Measurements from ENCODE around the gene AFF3. TPM values are rescaled to one million over a fixed set of nuclear protein-coding genes. Genes with fewer than 3 reads are reported as not detected.

Gene AFF3
- total and polyA plus RNA-seq, 2 experiments from 2014 or later: 7.3 to 7.8 TPM

DNA sequence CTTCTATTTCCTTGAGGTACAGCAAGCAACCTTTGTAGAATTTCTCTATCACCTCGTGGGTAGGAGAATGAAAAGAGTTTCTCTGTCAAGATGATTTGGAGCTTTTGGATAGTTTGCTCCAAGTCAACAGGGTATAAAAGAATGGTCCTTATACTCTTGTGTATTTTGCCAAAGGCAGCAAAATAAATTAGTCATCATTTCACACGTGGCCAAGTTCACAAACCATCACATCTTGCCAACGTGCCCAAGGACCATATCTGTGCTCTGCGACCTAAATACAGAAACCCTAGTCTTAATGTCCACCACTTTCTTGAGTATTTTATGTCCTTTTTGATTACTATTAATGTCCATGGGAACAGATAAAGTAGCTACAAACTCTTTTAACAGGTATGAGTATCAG, 262.9 kb downstream of the AFF3 start:
- Histone ChIP-seq H3K4me1 (ENCODE audit: insufficient read depth) (peaks cover 23% of the 10 kb centered on the region), H2AFZ (no peak overlapping the region), H3K9me2 (replicated peaks; ENCODE audit: insufficient read depth) (no peaks in the 10 kb centered on the region), H3K4me2 (no peak overlapping the region), H3K4me3 (no peak overlapping the region), H4K20me1 (ENCODE audit: insufficient read depth, poor library complexity, severe bottlenecking) (no peaks in the 10 kb centered on the region), H3K36me3 (replicated peaks; ENCODE audit: insufficient read depth, low read depth) (no peaks in the 10 kb centered on the region), H3K27ac (no peak overlapping the region), H3K9me3 (ENCODE audit: low read depth) (no peaks in the 10 kb centered on the region), H3K79me2 (no peaks in the 10 kb centered on the region), H3K27me3 (no peaks in the 10 kb centered on the region)
- DNase-seq (ENCODE audit: low spot score): no peak
- TF ChIP-seq CTCF (IDR thresholded peaks at IDR 0.05; ENCODE audit: poor library complexity): no peak
- no peak for TF ChIP-seq EZH2 (IDR thresholded peaks at IDR 0.05; ENCODE audit: borderline replicate concordance)
- TF ChIP-seq EZH2phosphoT487 (IDR thresholded peaks at IDR 0.05; ENCODE audit: low read depth, severe bottlenecking, unreplicated experiment): no peak
- 76% methylated on average over 4 of the region's 4 CpGs for WGBS (ENCODE audit: low lambda C conversion rate, missing lambda C conversion rate)

GRCh38 chr2:99878581-99879350, 263.6 kb downstream of the AFF3 start:
- H3K9me2 ChIP-seq (replicated peaks; ENCODE audit: insufficient read depth): no peaks in the 10 kb centered on the region
- no peak overlapping the region for H3K4me2 ChIP-seq
- H2AFZ ChIP-seq: no peak overlapping the region
- no peaks in the 10 kb centered on the region for H3K79me2 ChIP-seq
- no peak for TF ChIP-seq EZH2 (IDR thresholded peaks at IDR 0.05; ENCODE audit: borderline replicate concordance)
- TF ChIP-seq EZH2phosphoT487 (IDR thresholded peaks at IDR 0.05; ENCODE audit: low read depth, severe bottlenecking, unreplicated experiment): no peak
- TF ChIP-seq CTCF (IDR thresholded peaks at IDR 0.05; ENCODE audit: poor library complexity): no peak
- H3K36me3 ChIP-seq (replicated peaks; ENCODE audit: insufficient read depth, low read depth): no peaks in the 10 kb centered on the region
- no peaks in the 10 kb centered on the region for H3K27me3 ChIP-seq
- H3K4me1 ChIP-seq (ENCODE audit: insufficient read depth): peaks cover 23% of the 10 kb centered on the region
- no peak overlapping the region for H3K27ac ChIP-seq
- no peaks in the 10 kb centered on the region for H4K20me1 ChIP-seq (ENCODE audit: insufficient read depth, poor library complexity, severe bottlenecking)
- no peak for DNase-seq (ENCODE audit: low spot score)
- H3K9me3 ChIP-seq (ENCODE audit: low read depth): no peaks in the 10 kb centered on the region
- H3K4me3 ChIP-seq: no peak overlapping the region
- WGBS (ENCODE audit: low lambda C conversion rate, missing lambda C conversion rate): 66% methylated on average over 5 of the region's 5 CpGs

GRCh38 chr2:99877963-99878362, 264.4 kb downstream of the AFF3 start:
- H3K9me2 ChIP-seq (replicated peaks; ENCODE audit: insufficient read depth): no peaks in the 10 kb centered on the region
- H3K4me1 ChIP-seq (ENCODE audit: insufficient read depth): peaks cover 20% of the 10 kb centered on the region
- no peak overlapping the region for H3K27ac ChIP-seq
- H3K9me3 ChIP-seq (ENCODE audit: low read depth): no peaks in the 10 kb centered on the region
- no peak for DNase-seq (ENCODE audit: low spot score)
- H2AFZ ChIP-seq: no peak overlapping the region
- 92% methylated on average over 4 of the region's 4 CpGs for WGBS (ENCODE audit: low lambda C conversion rate, missing lambda C conversion rate)
- no peaks in the 10 kb centered on the region for H3K27me3 ChIP-seq
- no peaks in the 10 kb centered on the region for H3K36me3 ChIP-seq (replicated peaks; ENCODE audit: insufficient read depth, low read depth)
- H3K79me2 ChIP-seq: no peaks in the 10 kb centered on the region
- TF ChIP-seq CTCF (IDR thresholded peaks at IDR 0.05; ENCODE audit: poor library complexity) (no peak), EZH2 (IDR thresholded peaks at IDR 0.05; ENCODE audit: borderline replicate concordance) (no peak), EZH2phosphoT487 (IDR thresholded peaks at IDR 0.05; ENCODE audit: low read depth, severe bottlenecking, unreplicated experiment) (no peak)
- H4K20me1 ChIP-seq (ENCODE audit: insufficient read depth, poor library complexity, severe bottlenecking): no peaks in the 10 kb centered on the region
- H3K4me2 ChIP-seq: no peak overlapping the region
- H3K4me3 ChIP-seq: no peak overlapping the region

Measured in hepatocyte (in vitro differentiated cells).